MG63 (cell line): ENCODE data around the gene BTAF1. TPM values are rescaled to one million over a fixed set of nuclear protein-coding genes. Genes with fewer than 3 reads are reported as not detected.
A peak's percentile ranks its signal among the peaks of the same experiment; 100 is the strongest.
"Not testable (repeated sequence)": the region's sequence is repeated elsewhere in the genome, so short reads cannot be mapped to it uniquely, and the experiment has no call there.

Experiments used
- DNase-seq: peaks from one replicate; pipeline ENCODE4 v3.0.0-alpha.2; 2020
- H3K27me3 ChIP-seq: fragments of 250-450 bp; sonication (Bioruptor Pico); 2 replicates; pipeline ENCODE4 v1.5.1; 2020; ENCODE audit warnings: mild to moderate bottlenecking, moderate library complexity
- H3K36me3 ChIP-seq: fragments of 250-450 bp; sonication (Bioruptor Pico); 2 replicates; pipeline ENCODE4 v1.5.1; 2020; ENCODE audit warnings: mild to moderate bottlenecking, moderate library complexity
- H3K4me3 ChIP-seq: fragments of 250-450 bp; sonication (Bioruptor Pico); 2 replicates; pipeline ENCODE4 v1.5.1; 2020; ENCODE audit warnings: mild to moderate bottlenecking, moderate library complexity
- H3K9me3 ChIP-seq: fragments of 250-450 bp; sonication (Bioruptor Pico); 2 replicates; pipeline ENCODE4 v1.5.1; 2020; ENCODE audit warnings: mild to moderate bottlenecking, moderate library complexity
- total RNA-seq: library from RNA; depleted of rRNA; stranded (reverse); fragments of >200 nt; shearing (Covaris generic); gene quantifications from 2 replicates; pipeline ENCODE4 v1.2.3, GENCODE V29; 2014; ENCODE audit warnings: low replicate concordance

BTAF1 gene
- total RNA-seq, 1 experiment from 2014 or later = 11.4 TPM

DNA sequence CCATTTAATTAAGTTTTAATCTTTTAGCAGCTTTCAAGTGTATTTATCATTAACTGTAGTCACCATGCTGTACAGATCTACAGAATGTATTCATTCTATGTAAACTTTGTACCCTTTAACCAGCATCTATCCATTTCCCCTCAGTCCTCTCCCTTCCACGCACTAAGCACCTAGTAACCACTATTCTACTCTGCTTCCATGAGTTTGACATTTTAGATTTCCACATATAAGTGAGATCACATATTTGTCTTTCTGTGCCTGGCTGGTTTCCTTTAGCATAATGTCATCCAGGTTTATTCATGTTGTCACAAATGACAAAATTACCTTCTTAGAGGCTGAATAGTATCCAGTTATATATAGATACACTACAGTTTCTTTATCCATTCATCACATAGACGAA lies 79.7 kb downstream of the BTAF1 start:
- no peak for DNase-seq
- Histone ChIP-seq H3K9me3 (peaks cover 6% of the 10 kb centered on the region; the same call in 1 of the 2 replicates), H3K4me3 (no peak overlapping the region), H3K36me3 (peaks cover 58% of the 10 kb centered on the region), H3K27me3 (no peaks in the 10 kb centered on the region)

DNA sequence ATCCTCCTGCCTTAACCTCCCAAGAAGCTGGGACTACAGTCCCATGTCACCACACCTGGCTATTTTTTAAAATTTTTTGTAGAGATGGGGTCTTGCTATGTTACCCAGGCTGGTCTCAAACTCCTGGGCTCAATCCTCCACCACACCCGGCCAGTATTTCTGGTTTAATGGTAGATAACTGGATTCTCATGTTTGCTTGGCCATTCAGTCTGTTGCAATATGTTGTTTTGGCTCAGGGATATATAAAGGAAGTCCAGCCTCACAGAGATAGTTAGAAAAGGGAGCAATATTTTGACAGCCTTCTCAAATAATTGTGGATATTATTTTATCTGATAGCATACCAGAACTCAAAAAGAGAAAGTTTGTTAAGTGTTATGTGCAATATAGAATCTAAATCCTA lies 82.4 kb downstream of the BTAF1 start:
- DNase-seq = no peak

DNA sequence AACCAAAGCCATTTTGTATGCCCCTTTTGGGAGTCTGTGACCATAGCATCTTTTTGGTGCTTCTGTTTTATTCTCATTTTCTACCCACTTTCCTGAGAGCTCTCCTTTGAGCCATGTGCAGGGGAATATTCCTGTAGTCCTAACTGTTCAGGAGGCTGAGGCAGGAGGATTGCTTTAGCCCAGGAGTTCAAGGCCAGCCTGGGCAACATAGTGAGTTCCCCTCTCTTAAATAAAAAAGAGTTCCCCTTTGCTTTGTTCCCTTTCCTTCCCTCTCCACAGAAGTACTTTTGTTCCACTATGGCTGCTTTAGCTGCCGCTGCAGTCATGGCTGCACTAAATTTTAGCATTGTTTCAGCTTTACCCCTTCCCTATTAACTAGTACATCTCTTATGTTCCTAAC lies 85.9 kb downstream of the BTAF1 start:
- no peaks in the 10 kb centered on the region for H3K9me3 ChIP-seq
- H3K4me3 ChIP-seq = no peak overlapping the region
- H3K36me3 ChIP-seq = peaks cover 42% of the 10 kb centered on the region
- no peaks in the 10 kb centered on the region for H3K27me3 ChIP-seq
- DNase-seq = no peak

More for the DNA sequence above, 82.4 kb downstream of the BTAF1 start:
- Histone ChIP-seq H3K27me3 (no peaks in the 10 kb centered on the region), H3K4me3 (no peak overlapping the region), H3K36me3 (peaks cover 50% of the 10 kb centered on the region), H3K9me3 (peaks cover 6% of the 10 kb centered on the region; the same call in 1 of the 2 replicates)

DNA sequence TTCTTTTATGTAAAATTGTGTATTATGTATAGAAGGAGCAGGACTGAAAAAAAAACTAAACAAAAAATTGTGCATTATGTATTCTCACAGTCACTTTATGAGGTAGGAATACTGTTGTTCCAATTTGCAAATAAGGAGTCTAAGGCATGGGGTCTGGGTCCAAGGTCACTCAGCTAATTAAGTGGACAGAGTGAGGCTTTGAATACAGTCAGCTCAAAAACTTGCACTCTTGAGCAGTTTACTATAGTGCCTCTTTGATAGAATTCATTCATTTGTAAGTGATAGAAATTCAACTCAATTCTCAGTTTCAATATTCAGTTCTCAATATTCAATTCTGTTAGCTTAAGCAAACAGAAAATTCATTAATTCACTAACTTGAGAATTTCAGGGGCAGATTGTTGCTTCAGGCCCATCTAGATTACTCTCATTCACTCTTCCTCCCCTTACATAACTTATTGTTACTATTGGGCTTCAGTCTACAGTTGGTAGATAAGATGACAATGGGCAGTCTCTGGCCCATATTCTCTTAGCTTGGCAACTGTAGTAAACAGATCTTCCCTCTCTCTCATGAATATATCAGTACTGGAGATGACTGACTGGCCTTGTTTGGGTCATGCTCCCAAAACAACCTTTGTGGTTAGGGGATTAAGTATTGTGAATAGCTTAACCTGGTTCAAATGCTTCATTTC lies 86.6 kb downstream of the BTAF1 start:
- Histone ChIP-seq H3K4me3 (no peak overlapping the region), H3K9me3 (no peaks in the 10 kb centered on the region), H3K36me3 (peaks cover 48% of the 10 kb centered on the region), H3K27me3 (no peaks in the 10 kb centered on the region)
- no peak for DNase-seq

DNA sequence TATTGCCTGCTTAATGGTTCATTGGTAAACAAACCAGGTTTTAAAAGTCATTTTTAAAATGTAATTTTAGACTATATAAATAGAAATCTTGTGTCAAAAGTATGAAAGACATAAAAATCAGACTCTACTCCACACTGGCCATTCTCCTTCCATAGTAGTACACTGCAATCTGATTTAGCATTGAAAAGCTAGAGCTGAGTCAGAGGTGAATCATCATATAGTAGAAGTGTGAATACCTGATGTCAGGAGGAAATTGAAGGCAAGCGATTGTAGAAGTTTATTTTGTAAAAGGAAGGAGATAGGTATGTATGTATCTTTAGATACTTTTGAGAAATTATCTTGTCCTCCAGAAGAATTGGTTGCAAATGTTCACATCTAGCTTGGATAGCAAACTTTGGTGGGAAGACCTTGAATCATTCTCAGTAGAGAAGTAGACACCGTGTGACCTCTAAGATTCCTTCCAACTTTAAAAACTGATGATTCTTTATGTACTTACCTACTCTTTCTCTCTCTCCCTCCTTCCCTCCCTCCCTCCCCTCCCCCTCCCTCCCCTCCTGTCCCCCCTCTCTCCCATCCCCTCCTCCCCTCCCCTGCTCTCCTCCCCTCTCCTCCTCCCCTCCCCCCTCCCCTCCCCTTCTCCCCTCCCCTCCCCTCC lies 88.1 kb downstream of the BTAF1 start:
- DNase-seq = no peak
- H3K27me3 ChIP-seq = no peaks in the 10 kb centered on the region
- no peaks in the 10 kb centered on the region for H3K9me3 ChIP-seq
- H3K36me3 ChIP-seq = peaks cover 50% of the 10 kb centered on the region
- no peak overlapping the region for H3K4me3 ChIP-seq

DNA sequence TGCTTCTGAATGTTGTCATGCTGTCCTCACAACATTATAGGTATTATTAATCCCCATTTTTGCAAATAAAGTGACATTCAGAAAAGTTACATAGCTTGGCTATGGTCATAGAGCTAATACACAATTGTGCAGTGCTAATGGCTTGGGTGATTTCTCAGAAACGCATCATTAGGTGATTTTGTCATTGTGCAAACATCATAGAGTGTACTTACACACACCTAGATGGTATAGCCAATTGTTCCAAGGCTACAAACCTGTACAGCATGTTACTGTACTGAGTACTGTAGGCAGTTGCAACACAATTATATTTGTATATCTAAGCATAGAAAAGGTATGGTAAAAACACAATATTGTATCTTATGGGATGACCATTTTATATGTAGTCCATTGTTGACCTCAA lies 91.0 kb downstream of the BTAF1 start:
- H3K36me3 ChIP-seq = peaks cover 54% of the 10 kb centered on the region
- H3K27me3 ChIP-seq = no peaks in the 10 kb centered on the region
- no peaks in the 10 kb centered on the region for H3K9me3 ChIP-seq
- no peak for DNase-seq
- no peak overlapping the region for H3K4me3 ChIP-seq

DNA sequence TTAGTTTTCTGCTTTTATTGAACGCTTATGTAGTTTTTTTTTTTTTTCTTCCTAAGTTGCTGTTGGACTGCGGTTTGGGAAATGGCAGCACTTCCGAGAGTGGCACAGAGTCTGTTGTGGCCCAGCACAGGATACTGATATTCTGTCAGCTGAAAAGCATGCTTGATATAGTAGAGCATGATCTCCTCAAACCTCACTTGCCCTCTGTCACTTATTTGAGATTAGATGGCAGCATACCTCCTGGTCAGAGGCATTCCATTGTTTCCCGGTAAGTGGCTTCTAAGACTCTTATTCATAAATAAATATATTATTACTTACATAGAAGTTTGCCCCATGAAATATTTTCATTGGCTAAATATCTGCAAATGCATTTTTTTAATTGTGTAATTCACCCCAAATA lies 101.1 kb downstream of the BTAF1 start:
- Histone ChIP-seq H3K27me3 (no peaks in the 10 kb centered on the region), H3K36me3 (peaks cover 68% of the 10 kb centered on the region), H3K4me3 (no peak overlapping the region), H3K9me3 (no peaks in the 10 kb centered on the region)
- no peak for DNase-seq

DNA sequence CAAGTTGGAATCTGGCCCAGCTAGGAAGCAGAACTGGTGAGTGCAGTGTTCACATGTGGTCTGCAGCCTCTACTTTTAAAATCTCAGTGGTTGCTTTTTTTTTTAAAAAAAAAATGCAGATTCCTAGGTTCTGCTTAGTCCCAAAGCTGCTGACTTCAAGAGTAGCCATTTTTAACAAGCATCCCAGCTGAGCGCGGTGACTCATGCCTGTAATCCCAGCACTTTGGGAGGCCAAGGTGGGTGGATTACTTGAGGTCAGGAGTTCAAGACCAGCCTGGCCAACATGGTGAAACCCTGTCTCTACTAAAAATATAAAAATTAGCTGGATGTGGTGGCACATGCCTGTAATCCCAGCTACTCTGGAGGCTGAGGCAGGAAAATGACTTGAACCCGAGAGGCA lies 101.8 kb downstream of the BTAF1 start:
- not testable (repeated sequence) for H3K9me3 ChIP-seq, H3K27me3 ChIP-seq, H3K4me3 ChIP-seq
- peak; percentile 39 for DNase-seq
- peaks cover 67% of the 10 kb centered on the region for H3K36me3 ChIP-seq

DNA sequence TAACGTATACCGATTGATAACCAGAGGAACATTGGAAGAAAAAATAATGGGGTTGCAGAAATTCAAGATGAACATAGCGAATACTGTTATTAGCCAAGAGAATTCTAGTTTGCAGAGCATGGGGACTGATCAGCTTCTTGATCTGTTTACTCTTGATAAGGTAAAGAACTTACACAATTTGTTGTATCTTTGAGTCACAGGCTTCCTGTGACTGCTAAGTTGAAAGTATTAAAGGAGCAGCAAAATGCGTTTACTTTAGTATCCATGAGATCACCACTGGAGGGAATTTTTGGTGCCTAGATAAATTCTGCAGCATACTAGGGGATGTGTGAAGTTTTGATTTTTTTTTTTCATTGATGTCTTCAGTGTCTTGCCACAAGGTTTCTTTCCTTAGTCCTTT lies 103.6 kb downstream of the BTAF1 start:
- peaks cover 67% of the 10 kb centered on the region for H3K36me3 ChIP-seq
- no peak for DNase-seq
- no peaks in the 10 kb centered on the region for H3K27me3 ChIP-seq
- no peaks in the 10 kb centered on the region for H3K9me3 ChIP-seq
- no peak overlapping the region for H3K4me3 ChIP-seq

DNA sequence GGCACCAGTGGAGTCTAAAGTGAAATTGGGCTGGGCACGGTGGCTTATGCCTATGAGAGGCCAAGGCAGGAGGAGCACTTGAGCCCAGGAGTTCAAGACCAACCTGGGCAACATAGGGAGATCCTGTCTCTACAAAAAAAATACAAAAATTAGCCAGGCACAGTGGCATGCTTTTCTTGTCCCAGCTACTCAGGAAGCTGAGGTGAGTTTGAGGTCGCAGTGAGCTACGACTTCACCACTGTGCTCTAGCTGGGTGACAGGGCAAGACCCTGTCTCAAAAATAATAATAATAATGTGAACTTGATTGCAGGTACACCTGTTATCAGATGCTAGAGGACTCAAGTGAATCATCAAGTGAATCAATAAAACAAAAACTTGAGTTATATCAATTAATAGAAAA lies 108.0 kb downstream of the BTAF1 start:
- peaks cover 58% of the 10 kb centered on the region for H3K36me3 ChIP-seq
- no peaks in the 10 kb centered on the region for H3K27me3 ChIP-seq
- H3K9me3 ChIP-seq = no peaks in the 10 kb centered on the region
- DNase-seq = no peak
- no peak overlapping the region for H3K4me3 ChIP-seq

DNA sequence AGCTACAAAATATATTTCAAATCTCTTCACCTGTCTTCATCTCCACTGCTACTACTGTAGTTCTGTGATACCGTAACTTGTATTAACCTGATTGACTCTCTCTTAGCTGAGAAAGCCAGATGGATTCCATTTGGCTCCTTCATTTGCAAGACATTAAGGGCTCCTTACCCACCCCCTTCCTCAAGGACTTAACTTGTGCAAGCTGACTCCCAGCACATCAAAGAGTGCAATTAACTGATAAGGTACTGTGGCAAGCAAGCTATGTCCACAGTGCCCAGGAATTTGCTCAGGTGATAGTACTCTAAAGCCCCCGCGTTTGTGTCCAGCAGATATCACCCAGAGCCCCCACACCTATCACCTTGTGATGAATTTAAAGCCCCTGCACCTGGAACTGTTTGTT lies 109.5 kb downstream of the BTAF1 start:
- H3K36me3 ChIP-seq = peaks cover 43% of the 10 kb centered on the region
- not testable (repeated sequence) for H3K9me3 ChIP-seq, H3K4me3 ChIP-seq, DNase-seq, H3K27me3 ChIP-seq

DNA sequence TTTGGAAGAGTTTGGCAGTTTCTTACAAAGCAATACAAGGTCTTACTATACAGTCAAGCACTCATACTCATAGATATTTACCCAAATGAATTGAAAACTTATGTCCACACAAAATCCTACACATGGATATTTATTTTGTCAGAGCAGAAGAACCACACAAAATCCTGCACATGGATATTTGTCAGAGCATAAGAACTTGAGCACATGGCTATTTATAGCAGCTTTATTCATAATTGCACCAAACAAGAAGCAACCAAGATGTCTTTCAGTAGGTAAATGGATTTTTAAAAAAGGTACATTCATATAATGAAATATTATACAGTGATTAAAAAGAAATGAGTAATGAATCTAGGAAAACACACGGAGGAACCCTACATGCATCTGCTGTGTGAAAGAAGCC lies 115.4 kb downstream of the BTAF1 start:
- Histone ChIP-seq H3K27me3 (no peaks in the 10 kb centered on the region), H3K36me3 (peaks cover 6% of the 10 kb centered on the region), H3K9me3 (no peaks in the 10 kb centered on the region), H3K4me3 (no peak overlapping the region)
- no peak for DNase-seq

DNA sequence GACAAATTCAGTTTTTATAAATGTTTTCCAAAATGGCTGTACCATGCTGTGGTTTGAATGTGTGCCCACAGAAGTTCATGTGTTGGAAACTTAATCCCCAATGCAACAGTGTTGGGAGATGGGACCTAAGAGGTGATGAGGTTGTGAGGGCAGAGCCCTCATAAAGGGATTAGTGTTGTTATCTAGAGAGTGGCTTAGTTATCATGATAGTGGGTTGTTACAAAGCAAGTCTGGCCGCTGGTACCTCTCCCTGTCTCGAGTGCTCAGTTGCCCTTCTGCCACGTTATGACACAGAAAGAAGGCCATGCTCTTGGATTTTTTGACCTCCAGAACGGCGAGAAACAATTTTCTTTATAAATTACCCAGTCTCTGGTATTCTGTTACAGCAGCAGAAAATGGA lies 119.0 kb downstream of the BTAF1 start:
- H3K9me3 ChIP-seq = no peaks in the 10 kb centered on the region
- DNase-seq = no peak
- no peaks in the 10 kb centered on the region for H3K36me3 ChIP-seq
- H3K4me3 ChIP-seq = no peak overlapping the region
- H3K27me3 ChIP-seq = no peaks in the 10 kb centered on the region

DNA sequence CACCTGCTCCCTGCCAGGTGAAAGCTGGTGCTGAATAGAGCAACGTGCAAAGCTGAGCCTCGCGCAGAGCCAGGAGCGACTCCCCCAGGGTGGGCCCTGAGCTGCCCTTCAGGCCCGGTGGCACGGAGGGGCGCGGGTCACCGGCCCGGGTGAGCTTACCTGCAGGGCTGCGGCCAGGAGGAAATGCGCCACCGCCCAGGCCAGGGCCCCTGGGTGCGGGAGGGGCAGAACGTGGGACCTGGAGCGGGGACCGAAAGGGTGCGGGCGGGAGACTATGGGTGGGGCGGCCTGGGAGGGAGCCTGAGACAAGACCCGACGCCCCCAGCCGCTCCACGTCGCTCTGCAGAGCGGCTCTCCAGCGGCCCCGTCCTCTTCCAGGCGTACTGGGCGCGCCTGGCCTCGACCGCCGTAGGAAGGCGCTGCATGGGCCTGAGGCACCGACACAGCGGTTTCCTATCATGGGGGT lies 122.1 kb downstream of the BTAF1 start:
- Histone ChIP-seq H3K36me3 (no peaks in the 10 kb centered on the region), H3K4me3 (no peak overlapping the region), H3K27me3 (no peaks in the 10 kb centered on the region), H3K9me3 (no peaks in the 10 kb centered on the region)
- no peak for DNase-seq

DNA sequence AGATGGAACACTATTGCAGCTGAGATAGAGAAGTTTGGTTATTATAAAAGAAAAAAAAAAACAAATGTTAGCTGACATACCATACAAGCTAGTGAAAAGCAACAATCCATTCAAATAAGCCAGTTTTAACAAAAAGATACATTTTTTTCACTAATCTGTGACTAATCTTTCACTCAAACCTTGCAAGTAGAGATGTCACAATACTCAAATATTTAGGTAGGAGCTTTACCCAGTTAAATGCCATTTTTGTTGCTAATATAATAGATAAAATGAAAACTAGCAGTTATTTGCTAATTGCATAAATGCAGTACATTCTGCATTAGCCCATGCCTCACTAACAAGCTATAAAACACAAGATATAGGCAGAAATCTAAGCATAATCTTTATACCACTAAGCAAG lies 123.6 kb downstream of the BTAF1 start:
- DNase-seq = no peak
- Histone ChIP-seq H3K9me3 (no peaks in the 10 kb centered on the region), H3K36me3 (no peaks in the 10 kb centered on the region), H3K27me3 (no peaks in the 10 kb centered on the region), H3K4me3 (no peak overlapping the region)

DNA sequence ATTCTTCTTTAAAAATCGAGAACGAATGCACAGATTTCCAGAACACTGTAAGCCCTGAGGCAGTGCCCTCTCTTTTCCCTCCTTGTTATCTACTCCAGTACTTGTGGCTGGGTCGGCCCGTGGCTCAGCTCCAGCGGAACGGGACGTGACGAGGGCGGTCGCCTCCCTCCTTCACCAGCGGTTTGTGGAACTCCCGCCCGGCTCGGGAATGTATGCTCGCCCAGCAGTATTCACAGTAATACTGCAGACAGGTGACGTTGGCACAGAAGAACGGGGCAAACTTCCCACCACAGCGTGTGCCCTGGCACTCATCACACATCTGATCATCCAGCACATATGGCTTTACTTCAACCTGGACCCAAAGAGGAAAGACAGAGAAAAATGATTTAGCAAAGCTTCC lies 128.5 kb downstream of the BTAF1 start:
- Histone ChIP-seq H3K4me3 (no peak overlapping the region), H3K27me3 (no peaks in the 10 kb centered on the region), H3K36me3 (no peaks in the 10 kb centered on the region), H3K9me3 (no peaks in the 10 kb centered on the region)
- DNase-seq = no peak

DNA sequence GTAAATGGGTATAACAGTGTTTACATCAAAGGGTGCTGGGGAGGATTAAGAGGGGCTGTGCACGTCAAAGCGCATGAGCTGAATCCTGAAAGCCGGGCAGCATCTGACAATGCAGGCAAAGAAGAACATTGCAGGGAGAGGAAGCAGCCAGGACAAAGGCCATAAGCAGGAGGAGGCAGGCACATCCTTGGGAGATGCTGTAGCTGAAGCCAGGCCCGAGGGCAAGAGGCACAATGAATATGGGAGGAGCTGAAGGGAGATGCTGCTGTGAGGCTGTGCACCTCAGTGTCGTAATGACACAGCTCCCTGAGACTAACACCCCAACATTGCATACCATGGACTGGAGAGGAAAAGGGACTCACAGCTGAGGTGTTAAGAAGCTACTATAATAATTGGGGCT lies 129.2 kb downstream of the BTAF1 start:
- no peaks in the 10 kb centered on the region for H3K27me3 ChIP-seq
- DNase-seq = no peak
- H3K4me3 ChIP-seq = no peak overlapping the region
- no peaks in the 10 kb centered on the region for H3K9me3 ChIP-seq
- H3K36me3 ChIP-seq = no peaks in the 10 kb centered on the region

DNA sequence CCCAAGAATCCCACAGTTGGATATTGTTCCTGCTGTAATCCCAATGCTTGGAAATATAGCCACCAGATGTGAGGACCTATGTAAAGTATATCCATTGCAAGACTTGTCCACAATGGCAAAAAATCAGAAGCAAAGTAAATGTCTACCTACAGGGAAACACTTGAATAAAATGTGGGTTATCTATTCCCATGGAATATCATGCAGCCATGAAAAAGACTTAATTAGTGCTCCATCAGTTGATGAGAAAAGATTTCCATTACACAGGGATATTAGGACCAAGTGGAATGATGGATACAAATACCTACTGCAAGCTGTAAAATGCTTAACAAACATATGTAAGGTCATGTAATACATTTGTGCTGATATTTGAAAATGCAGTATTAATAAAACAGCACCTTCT lies 131.2 kb downstream of the BTAF1 start:
- no peaks in the 10 kb centered on the region for H3K27me3 ChIP-seq
- DNase-seq = no peak
- no peaks in the 10 kb centered on the region for H3K9me3 ChIP-seq
- no peaks in the 10 kb centered on the region for H3K36me3 ChIP-seq
- no peak overlapping the region for H3K4me3 ChIP-seq
